Activated CD4-positive, CD25-positive, alpha-beta regulatory T cell treated with anti-CD3 and anti-CD28 coated beads, Interleukin-2, amount 50 U/mL, for 24 hours (primary cell): Measurements from ENCODE around the gene RNF34.

Experiments used
- ATAC-seq, 2 donors: fragments of 150-1000 bp; cut with Tn5 transposase; one replicate each; pipeline ENCODE4 v1.10.0; 2021; ENCODE audit warnings: mild to moderate bottlenecking in 1 of 2, moderate library complexity in 1 of 2

RNF34 gene

DNA sequence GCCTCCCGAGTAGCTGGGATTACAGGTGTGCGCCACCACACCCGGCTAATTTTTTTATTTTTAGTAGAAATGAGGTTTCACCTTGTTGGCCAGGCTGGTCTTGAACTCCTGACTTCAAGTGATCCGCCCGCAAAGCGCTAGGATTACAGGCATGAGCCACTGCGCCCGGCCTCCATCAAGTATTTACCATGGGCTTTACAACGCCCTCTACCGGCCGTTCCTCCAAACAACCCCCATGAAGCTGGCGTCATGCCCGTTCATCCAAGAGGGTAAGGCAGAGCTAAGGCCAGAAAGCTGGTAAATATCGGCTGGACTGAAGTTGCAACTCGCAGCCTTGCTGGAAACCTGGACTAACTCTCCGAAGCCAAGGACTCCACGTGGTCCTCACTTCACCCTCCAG, 41.6 kb downstream of the RNF34 start:
- ATAC-seq: no peak

DNA sequence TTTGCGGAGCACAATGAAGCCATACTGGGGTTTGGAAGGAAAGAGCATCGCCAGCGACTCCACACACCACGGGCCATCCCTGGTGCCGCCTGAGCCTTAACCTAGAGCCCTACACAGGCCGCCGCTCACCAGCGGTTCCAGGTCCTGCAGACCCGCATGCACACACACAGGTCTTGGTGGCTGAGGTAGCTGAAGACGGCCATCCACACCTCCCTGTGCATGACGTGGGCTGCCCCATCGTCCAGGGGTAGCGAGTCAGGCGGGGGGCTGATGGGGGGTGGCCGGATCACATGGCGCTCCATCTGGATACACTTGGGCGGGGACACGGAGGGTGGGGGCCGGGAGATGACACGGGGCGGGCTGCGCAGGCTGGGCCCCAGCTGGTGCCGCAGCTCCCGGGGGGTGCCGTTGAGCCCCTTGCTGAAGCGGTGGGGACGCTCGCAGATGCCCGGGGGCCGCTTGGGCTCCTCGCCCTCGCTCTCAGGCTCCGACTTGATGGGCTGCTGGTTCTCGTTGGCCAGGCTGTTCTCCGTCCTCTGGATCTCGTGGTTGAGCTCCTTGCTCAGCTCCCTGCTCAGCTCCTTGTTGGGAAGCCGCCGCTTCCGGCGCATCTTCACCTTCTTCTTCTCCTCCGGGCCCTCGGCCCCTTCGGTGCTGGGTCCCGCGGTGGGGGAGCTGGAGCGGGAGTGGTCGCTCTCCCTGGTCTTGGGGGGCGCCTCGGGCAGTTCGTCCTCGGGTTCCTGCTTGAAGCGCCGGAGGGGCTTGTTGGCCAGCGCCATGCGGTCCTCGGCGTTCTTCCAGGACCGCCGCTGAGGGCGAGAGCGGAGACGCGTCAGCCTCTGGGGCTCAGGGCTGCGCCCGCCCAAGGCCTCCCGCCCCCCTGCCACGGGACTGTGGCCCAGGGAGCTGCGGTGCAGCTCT, 42.4 kb downstream of the RNF34 start:
- no peak for ATAC-seq

DNA sequence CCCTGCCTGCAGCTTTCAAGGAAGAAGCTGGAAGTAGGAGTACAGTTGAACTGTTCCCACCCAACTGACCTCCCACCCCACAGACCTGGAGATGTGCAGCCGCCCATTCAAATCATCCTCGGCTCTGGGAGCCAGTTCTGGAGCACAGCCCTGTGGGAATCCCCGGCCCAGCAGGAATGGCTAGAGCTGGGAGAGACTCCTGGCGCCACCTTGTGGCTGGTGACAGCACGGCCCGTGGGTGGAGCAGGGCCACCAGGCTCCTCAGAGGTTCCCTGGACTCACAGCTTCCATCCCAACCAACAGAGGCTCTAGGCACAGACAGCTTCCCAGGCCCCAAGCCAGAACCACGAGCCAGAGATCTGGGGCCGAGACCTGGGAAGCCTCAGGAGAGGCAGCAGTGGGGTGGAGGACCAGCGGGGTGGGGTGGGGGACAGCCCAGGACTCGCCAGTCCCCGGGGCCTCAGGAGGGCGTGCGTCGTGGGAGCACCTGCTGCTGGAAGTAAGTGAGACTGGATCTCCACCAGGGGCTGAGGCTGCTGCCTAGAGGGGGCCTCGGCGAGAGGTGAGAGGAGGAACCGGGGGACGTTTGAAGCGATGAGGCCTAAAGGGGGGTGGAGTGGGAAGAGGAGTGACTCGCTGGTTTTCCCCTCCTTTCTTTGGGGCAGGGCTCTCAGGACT, 43.4 kb downstream of the RNF34 start:
- peak; percentile 74 to 78 for ATAC-seq

DNA sequence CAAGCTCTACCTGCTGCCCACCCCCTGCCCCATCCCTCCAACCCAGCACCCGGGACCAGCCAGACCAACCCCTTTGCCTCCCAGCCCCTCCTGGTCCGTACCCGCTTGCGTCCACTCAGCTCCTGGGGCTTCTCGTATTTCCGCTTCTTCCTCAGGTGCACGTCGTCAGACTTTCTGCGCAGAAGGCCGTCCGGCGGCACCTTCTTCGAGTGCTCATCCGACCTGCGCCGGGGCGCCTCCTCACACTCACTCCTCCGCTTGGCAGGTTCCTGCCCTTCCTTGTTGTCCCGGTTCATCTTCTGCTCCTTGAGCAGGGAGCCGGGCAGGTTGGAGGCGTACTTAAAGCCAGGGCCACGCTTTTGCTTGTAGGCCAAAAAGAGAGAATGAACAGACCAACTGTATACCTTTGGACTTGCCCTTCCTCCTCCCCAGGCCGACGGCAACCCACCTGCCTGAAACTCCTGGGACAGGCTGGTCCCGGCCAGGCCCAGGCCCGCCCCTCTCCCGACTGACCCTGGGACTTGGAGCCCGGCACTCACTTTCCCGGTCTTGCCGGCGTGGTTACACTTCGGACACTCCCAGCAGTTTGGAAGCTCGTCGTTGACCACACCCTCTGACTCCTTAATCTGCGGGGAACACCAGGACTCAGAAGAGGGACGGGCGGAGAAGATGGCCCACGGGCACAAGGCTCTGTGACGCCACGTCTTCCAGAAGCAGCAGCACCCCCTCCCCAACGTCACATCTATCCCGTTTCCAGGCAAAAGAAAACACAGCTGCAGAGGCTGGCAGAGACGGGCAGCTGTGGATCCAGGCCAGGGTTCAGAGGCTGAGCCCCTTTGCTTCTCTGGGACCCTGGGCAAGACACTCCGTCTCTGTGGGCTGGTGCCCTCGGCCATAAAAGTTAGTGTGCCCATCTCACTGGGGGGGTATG, 44.3 kb downstream of the RNF34 start:
- no peak for ATAC-seq

DNA sequence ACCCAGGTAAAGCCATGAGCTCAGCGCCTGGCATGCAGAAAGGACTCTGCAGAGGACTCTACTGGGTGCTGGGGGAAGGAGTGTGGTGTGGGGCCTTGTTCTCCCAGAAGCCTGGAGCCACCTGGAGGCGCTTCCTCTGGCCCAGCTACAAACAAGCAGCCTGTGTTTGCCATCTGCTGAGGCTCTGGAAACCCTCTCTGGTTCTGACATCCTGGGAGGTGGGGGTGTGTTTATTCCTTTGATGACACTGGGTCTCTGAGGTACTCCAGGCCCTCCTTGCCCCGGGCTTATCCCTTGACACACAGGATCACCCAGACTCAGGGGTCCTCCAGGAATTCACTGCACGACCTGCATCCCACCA, 44.9 kb downstream of the RNF34 start:
- no peak for ATAC-seq

DNA sequence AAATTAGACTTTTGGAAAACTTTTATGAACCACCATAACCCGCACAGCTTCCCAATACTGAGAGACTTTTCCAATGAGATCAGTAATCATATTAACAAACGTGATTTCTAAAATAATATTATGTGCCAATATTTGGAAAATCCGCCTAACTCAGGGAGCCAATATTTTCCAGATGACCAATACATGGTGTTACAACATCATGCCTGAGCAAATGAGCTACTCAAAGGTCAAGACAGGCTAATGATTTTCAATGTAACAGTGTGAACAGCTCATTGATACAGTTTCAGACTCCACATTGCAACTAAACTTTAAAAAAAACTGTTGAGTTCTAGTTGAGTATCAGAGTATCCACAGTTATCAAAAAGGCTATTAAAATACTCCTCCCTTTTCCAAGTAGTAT, 46.8 kb downstream of the RNF34 start:
- no peak for ATAC-seq

DNA sequence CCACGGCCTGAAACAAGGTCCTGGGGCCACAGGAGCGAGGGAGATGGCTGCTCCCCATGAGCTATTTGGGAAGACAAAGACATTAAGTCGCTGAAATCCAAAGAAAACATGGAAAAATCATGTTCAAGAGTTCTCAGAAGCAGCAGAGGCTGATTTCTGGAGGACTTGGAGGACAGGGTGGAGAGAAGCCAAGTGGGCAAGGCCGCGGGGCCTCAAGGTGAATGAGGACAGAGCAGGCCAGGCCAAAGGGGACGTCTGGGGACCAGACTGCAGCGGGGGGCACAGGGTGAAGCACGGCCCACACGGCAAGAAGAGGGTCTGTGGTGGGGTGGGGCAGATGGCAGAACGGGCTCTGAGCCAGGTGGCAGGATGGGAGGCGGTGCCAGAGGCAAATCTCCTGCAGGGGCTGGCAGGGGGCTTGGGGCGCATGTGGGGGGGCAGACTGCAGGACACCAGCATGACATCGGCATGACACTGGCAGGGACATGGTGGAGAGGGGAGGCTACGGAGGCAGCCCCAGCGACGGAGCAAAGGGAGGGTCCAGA, 48.9 kb downstream of the RNF34 start:
- ATAC-seq: no peak

DNA sequence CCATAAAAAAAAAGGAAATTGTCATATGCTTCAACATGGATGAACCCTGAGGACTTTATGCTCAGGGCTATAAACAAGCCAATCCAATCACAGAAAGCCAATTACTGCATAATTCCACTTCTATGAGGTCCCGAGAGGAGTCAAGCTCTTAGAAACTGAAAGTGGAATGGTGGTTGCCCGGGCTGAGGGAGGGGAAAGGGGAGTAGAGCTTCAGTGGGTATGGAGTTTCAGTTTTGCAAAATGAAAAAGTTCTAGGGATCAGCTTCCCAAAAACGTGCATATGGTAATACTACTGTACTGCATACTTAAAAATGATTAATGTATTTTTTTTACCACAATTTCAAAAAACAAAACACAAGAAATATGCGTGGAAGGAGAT, 52.0 kb downstream of the RNF34 start:
- ATAC-seq: peak; percentile 48 to 53

DNA sequence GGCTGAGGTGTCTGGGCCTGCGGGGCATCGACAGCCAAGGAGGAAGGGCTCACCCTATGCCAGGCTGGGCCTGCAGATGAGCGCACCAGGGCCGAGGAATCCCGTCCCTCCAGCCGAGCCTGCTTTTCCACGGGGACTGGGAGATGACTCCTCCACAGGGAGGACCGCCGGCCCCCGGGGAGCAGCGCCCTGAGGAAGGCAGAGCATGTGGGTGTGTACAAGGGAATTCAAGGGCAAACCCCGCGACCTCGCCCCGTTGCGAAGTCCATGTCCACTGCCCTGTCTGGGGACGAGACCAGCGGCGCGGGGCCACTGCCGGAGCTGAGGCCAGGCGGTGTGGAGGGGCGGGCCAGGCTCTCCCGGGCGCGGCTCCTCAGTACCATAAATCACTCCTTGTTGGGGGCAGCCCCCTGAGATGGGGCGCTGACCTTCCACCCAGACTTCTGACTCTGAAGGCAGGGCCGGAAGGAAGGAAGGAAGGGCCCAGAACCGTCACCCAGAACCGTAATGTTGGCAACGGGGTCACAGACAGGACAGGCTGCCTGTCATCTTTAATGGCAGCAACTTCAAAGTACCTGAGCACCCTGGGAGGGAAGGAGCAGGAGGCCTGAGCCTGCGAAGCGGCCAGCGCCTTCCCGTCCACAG, 52.5 kb downstream of the RNF34 start:
- no peak for ATAC-seq

DNA sequence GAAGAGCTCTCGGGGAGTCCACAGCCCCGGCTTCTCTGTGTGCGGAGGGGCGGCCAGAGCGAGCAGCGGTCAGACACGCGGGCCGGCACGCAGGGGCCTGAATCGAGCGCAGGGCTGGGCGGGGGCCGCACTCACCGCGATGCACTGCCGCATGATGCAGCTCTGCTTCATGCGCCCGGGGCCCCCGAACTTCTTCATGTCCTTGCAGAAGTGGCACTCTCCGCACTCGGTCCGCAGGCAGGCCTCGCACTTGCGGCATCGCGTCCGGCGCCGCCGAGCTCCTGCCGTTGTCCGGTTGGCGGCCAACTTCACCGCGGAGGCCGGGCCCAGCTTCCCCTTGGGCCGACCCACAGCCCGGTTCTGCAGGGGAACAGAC, 53.1 kb downstream of the RNF34 start:
- no peak for ATAC-seq

DNA sequence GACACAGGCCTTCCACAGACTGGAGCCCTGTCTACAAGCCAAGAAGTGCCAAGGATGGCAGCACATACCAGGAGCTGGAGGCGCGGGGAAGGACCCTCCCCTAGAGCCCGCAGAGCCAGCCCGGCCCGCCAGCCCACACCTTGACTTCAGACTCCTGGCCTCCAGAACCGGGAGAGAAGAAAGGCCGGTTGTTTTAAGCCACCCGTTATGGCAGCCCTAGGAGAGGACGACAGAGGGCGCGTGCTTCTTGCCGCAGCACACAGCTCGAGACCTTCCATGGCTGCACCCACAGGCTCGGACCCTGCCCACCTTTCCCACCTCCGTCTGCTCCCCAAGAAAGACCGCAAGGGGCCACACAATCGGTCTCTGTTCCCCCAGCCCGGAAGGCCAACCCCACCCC, 53.7 kb downstream of the RNF34 start:
- no peak for ATAC-seq

DNA sequence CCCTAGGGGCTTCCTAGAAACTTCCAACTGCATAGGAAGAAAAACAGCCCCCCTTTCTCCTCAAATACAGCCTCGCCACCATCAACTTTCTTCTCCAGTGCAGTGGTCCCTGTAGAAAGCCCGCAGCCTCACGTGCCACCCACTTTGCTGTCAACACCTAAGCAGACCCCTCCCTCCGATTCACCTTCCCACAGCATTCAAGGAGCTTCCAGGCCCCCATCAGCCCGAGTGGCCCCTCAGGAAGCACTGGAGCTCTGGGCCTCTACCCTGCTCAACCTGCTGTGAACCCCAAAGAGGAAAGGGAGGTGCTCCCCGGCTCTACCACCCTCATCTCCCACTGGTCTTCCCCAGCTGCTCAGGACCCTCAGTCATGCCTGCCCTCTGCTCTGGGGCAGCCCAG, 55.0 kb downstream of the RNF34 start:
- no peak for ATAC-seq

DNA sequence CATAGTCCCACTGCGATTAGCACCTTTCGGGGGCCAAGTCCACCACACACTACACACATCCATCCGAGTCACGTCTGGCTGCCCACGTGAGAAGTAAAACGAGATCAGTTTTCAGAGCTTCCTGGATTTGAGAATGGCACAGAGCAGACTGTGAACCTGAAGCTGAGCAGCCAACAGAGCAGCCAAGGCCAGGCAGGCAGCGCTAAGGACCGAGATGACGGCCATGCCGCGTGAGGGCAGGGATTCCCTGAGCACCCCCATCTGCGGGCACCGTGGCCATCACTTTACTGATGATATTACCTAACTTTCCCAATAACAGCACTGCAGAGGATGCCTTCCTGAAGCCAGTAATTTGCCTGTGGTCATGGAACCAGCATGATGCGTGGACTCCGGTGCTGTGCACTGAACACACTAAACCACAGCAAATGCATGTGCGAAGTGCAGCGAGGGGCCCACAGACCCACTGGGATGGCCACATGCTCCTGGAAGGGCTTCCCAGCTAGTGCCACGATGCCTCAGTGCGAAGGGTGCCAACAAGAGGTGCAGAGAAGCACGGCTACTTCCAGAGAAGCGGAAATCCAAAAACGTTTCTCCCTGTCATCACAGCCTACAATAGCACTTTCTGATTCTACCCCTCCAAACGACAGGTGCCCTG, 56.0 kb downstream of the RNF34 start:
- no peak for ATAC-seq

DNA sequence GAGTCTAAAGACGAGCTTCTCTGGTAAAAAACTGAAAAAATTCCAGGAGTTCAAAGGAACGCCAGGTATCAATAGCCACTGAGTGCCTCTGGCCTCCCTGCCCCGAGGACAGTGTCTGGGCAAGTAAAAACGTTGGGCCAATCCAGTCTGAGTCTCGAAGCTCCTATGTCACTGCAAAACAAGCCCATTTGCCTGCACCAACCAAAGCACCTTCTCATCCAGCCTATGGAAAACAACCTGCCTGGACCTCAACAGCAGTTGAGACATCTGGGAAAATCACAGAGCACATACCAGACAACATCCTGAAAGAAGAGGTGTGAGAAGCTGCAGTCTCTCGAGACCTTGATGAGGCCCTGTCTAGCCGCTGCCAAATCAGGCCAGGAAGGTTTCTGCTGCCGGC, 56.6 kb downstream of the RNF34 start:
- ATAC-seq: no peak

DNA sequence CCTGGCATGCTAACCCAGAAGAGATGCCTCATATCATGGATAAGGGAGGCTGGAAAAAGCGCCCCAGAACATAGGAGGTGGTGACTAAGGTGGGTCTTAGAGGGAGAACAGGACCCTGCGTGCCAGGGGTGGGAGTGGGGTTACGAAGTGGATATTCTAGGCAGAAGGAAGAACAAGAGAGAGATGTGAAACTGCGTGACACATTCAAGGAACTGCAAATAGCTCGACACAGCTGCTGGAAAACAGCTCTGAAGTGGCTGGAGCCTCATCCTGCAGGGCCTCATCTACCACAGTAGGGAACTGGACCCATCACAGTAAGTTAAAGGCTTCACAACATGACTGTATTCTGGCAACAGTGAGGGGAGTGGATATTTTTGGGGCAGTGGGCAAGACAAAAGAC, 61.1 kb downstream of the RNF34 start:
- ATAC-seq: no peak

DNA sequence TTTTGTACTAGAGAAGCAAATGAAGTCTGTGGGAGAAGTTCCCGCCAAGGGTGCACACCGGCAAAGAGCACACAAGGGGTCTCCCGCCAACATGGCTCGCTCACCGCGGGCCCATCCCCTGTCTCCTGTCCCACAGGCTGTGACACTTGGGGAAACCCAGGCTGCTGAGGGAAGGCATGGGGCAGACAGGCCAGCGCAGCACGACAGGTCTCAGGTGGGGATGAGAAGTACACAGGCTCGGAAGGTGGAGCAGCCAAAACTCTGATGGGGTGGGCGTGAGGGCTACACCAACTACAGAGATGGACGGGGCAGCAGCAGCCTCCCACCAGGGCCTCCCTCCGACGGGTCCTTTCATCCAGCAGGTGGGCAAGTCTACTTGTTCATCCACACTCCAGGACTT, 64.4 kb downstream of the RNF34 start:
- ATAC-seq: no peak

DNA sequence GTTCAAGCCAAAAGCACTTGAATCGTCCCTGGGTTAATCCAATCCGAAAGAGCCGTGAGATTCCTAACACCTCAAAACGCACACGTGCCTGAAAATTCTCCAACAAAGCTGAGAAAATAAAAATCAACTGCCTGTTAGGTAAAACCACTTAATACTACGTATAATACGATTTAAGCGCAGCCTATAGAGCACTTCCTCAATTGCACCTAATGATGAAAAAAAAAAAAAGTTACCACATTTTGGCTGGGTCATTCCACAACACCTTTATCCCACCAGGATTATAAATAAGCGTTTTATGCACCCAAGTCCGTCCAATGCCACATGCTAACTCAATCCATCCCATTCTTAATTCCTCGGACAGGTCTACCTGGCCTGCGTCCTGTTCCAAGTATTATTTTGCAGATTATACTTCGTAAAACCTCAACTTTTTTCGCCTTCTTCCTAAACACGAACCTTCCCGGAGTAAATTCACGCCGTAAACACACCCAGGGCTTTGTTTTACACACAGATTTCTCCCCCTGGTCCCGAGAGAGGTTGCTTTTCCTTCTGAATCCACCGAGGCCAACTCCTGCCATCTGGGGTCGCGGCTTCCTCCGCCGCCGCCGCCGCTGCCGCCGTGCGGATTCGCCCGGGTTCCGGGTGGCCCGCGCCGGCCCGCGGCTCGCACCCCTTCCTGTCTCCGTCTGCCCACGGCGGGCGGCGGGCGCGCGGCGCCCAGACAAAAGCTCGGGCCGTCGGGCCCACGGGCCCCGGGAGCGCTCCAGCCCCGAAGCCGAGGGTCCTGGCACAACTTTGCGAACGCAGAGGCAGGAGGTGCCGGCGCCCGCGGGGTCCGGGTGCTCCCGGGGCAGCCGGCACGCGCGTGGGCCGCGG, 66.2 kb downstream of the RNF34 start:
- ATAC-seq: peak in 1 of 2 donors; percentile 3

DNA sequence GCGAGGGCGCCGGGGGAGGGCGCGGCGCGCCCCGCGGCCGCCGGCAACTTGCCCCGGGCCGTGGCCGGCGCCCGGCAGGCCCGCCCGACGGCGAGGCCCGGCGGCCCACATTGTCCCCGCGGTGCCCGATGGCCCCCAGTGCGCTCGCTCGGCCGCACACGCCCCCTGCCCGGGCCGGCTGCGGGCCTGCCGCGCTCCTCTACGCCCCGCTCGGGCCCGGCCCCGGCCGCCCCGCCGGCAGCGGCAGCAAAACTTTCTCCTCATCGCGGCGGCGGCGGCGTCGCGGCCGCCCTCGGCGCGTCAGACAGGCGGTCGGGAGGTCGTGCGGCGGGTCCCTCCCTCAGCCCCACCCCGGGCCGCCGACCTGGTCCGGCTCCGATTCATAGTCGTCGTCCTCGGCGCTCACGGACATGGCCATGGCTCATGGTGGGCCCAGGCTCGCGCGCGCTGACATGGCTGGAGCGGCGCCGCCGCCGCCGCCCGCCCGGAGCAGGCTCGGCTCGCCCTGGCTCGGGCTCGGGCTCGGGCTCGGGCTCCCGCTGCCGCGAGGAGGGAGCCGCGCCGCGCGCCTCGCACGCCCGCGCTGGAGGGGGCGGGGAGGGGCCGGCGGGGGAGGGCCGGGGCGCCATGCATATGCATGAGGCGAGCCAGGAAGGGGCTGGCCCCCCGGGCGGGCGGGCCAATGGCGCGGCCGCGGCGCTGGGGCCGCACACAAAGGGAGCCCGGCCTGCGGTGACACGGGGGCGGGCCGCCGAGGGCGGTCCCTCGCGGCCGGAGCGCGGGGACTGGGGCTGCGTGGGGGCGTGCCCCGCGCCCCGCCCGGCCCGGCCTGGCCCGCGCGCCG, 67.1 kb downstream of the RNF34 start:
- peak; percentile 94 to 95 for ATAC-seq

DNA sequence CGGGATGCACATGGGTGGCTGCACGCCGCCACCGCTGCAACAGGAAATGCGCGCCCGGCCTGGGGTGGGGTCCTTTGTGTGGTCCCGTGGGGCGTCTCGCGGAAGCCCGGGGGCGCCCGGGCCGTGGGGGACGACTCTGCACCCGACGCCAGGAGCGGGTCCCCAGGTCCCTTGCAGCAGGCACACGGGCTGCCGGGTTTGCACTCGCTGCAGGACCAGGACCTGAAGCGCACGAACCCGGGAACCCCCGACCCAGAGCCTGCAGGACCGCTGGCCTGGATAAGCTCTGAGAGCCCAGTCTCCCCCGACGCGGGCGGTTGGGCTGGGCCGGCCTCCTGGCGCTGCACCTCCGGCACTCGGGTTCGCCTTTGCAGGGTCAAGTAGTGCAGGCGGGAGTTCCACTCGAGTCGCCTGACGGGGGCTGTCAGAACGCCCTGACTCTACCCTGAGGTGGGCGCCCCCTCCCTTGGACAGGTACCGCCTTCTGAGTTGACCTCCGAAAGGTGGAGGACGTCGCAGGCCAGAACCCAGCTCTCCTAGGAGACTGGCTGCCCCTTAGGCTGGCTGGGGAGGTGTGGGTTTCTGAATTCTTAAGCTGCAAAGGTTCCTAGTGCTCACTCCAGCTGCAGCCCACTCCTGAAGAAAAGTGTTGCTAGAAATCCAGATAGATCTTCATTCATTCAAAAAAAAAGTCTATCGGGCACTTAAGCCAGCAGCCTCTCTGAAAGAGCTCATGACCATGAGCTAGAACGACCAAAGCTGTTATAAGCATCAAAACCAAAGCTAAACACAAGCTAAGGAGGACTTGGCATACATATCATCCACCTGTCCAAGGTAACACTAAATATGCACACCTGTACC, 68.0 kb downstream of the RNF34 start:
- ATAC-seq: no peak
